ENCODE measurements around the gene TMEM63B.
"Not testable (repeated sequence)": the region's sequence is repeated elsewhere in the genome, so short reads cannot be mapped to it uniquely, and the experiment has no call there.

The TMEM63B gene

GRCh38 chr6:44172731-44173500 is 45.6 kb downstream of the TMEM63B start:
- DNase-seq: peak; percentile 66

GRCh38 chr6:44176130-44176761 is 48.9 kb downstream of the TMEM63B start:
- no peak for DNase-seq

- DNase-seq: no peak
Observed at GRCh38 chr6:44176762-44177509, 49.6 kb downstream of the TMEM63B start.

GRCh38 chr6:44177691-44178423 is 50.5 kb downstream of the TMEM63B start:
- no peak for DNase-seq

- no peak for DNase-seq
Observed at GRCh38 chr6:44178424-44179071, 51.2 kb downstream of the TMEM63B start.

- no peak for DNase-seq
Observed at GRCh38 chr6:44179072-44179536, 51.8 kb downstream of the TMEM63B start.

- no peak for DNase-seq
Observed at GRCh38 chr6:44179648-44180047, 52.3 kb downstream of the TMEM63B start.

- no peak for DNase-seq
Observed at GRCh38 chr6:44180406-44180805, 53.1 kb downstream of the TMEM63B start.

- no peak for DNase-seq
Observed at GRCh38 chr6:44180886-44181285, 53.5 kb downstream of the TMEM63B start.

- DNase-seq: not testable (repeated sequence)
Observed at GRCh38 chr6:44181784-44182183, 54.4 kb downstream of the TMEM63B start.

GRCh38 chr6:44182911-44183390 is 55.6 kb downstream of the TMEM63B start:
- no peak for DNase-seq

GRCh38 chr6:44183783-44184182 is 56.4 kb downstream of the TMEM63B start:
- no peak for DNase-seq

- not testable (repeated sequence) for DNase-seq
Observed at GRCh38 chr6:44185356-44185755, 58.0 kb downstream of the TMEM63B start.

GRCh38 chr6:44185953-44186634 is 58.7 kb downstream of the TMEM63B start:
- DNase-seq: no peak

GRCh38 chr6:44186635-44187025 is 59.3 kb downstream of the TMEM63B start:
- DNase-seq: no peak

- no peak for DNase-seq
Observed at GRCh38 chr6:44188819-44189218, 61.5 kb downstream of the TMEM63B start.

GRCh38 chr6:44189257-44189656 is 61.9 kb downstream of the TMEM63B start:
- DNase-seq: no peak

GRCh38 chr6:44190715-44191114 is 63.4 kb downstream of the TMEM63B start:
- no peak for DNase-seq

- DNase-seq: no peak
Observed at GRCh38 chr6:44192428-44193041, 65.2 kb downstream of the TMEM63B start.

GRCh38 chr6:44193307-44193910 is 66.1 kb downstream of the TMEM63B start:
- no peak for DNase-seq

GRCh38 chr6:44194326-44194725 is 67.0 kb downstream of the TMEM63B start:
- DNase-seq: no peak

Measured in midbrain (tissue), 1 donor.